Naive thymus-derived CD4-positive, alpha-beta T cell (primary cell): ENCODE results near the gene MAP2K3. TPM values are rescaled to one million over a fixed set of nuclear protein-coding genes. Genes with fewer than 3 reads are reported as not detected.

ENCODE experiments used
- ATAC-seq: fragments of 150-1000 bp; cut with Tn5 transposase; 2 replicates; pipeline ENCODE4 v1.10.0; 2021; ENCODE audit warnings: mild to moderate bottlenecking, moderate library complexity
- CTCF ChIA-PET: fragments of 350-600 bp; sonication (Branson Sonifier 250); formaldehyde crosslinking; loops from one replicate; lab custom pipeline; 2021; ENCODE audit warnings: antibody characterized with exemption; lab: Charles Lee
- POLR2A ChIA-PET: fragments of 350-600 bp; sonication (Branson Sonifier 250); formaldehyde crosslinking; loops from one replicate; lab custom pipeline; 2021; ENCODE audit warnings: antibody characterized with exemption, inconsistent platforms; lab: Charles Lee
- DNase-seq, 9 donors: peaks; one replicate each; pipeline versions ENCODE4 v3.0.0 to v3.0.0-alpha.2; 2020 to 2022; ENCODE audit warnings: mixed read lengths in 1 of 9
- H3K27ac ChIP-seq: one replicate; pipeline ENCODE4 v1.7.0; 2013; ENCODE audit warnings: mild to moderate bottlenecking, low read depth, low read length, moderate library complexity
- H3K27me3 ChIP-seq, 2 donors: one replicate each; pipeline ENCODE4 v1.7.0; 2013; ENCODE audit warnings: low read length in 2 of 2, mild to moderate bottlenecking in 2 of 2, moderate library complexity in 2 of 2; ENCODE audit not compliant: control insufficient read depth in 2 of 2, insufficient read depth in 2 of 2
- H3K36me3 ChIP-seq, 3 experiments: 1 replicate in 2 of 3; 2 replicates in 1 of 3; pipeline ENCODE4 v1.7.0; 2013; ENCODE audit warnings: low read length in 3 of 3, mild to moderate bottlenecking in 3 of 3, moderate library complexity in 1 of 3; ENCODE audit not compliant: insufficient read depth in 3 of 3, control insufficient read depth in 2 of 3
- H3K4me1 ChIP-seq, 2 donors: one replicate each; pipeline ENCODE4 v1.7.0; 2013; ENCODE audit warnings: low read length in 2 of 2, mild to moderate bottlenecking in 2 of 2, moderate library complexity in 1 of 2; ENCODE audit not compliant: control insufficient read depth in 2 of 2, insufficient read depth in 2 of 2
- H3K4me3 ChIP-seq: 2 replicates; pipeline ENCODE4 v1.7.0; 2013; ENCODE audit warnings: mild to moderate bottlenecking, low read length
- H3K9me3 ChIP-seq, 3 experiments: 1 replicate in 2 of 3; 2 replicates in 1 of 3; pipeline ENCODE4 v1.7.0; 2013; ENCODE audit warnings: low read length in 3 of 3; ENCODE audit not compliant: control insufficient read depth in 2 of 3
- H3K27ac Mint-ChIP-seq, 9 donors: one replicate each; pipeline ENCODE4 v1.8.0; 2020 to 2022; ENCODE audit warnings: mixed read lengths in 9 of 9, mild to moderate bottlenecking in 8 of 9, moderate library complexity in 5 of 9, inconsistent platforms in 2 of 9
- H3K27me3 Mint-ChIP-seq, 5 donors: one replicate each; pipeline ENCODE4 v1.8.0; 2021 to 2022; ENCODE audit warnings: mixed read lengths in 5 of 5, mild to moderate bottlenecking in 1 of 5
- H3K36me3 Mint-ChIP-seq, 5 donors: one replicate each; pipeline ENCODE4 v1.8.0; 2020 to 2022; ENCODE audit warnings: mixed read lengths in 5 of 5, mild to moderate bottlenecking in 3 of 5, inconsistent platforms in 1 of 5
- H3K4me1 Mint-ChIP-seq, 7 donors: one replicate each; pipeline ENCODE4 v1.8.0; 2020 to 2022; ENCODE audit warnings: mixed read lengths in 7 of 7, mild to moderate bottlenecking in 3 of 7, inconsistent platforms in 1 of 7
- H3K4me3 Mint-ChIP-seq, 10 donors: one replicate each; pipeline ENCODE4 v1.8.0; 2020 to 2022; ENCODE audit warnings: mild to moderate bottlenecking in 10 of 10, mixed read lengths in 10 of 10, moderate library complexity in 6 of 10, inconsistent platforms in 2 of 10
- H3K9me3 Mint-ChIP-seq, 11 donors: one replicate each; pipeline ENCODE4 v1.8.0; 2020 to 2022; ENCODE audit warnings: mixed read lengths in 11 of 11, mild to moderate bottlenecking in 4 of 11, inconsistent platforms in 1 of 11, moderate library complexity in 1 of 11
- intact Hi-C, 2 donors: fragments of 100-400 bp; cut with micrococcal nuclease; formaldehyde crosslinking; loops; one replicate each; pipeline ENCODE4 v1.15.1; 2023
- polyA plus RNA-seq, 2 donors: library from polyadenylated mRNA; unstranded; fragments of 300-500 nt; fragmentation: Illumina TruSeq; gene quantifications; one replicate each; pipeline ENCODE4 v1.2.3, GENCODE V29; 2021
- total RNA-seq, 6 experiments: library from RNA in 5 of 6; stranded (reverse) in 5 of 6; gene quantifications; 1 replicate in 5 of 6; 2 replicates in 1 of 6; pipeline ENCODE4 v1.2.3 and lab custom pipeline; 2021 to 2026

MAP2K3 gene
- total RNA-seq (100 to 1,000 TPM in 1 of 5 experiments, 10 to 100 TPM in 4; 37.5 to 127 (median 39.2) TPM), polyA plus RNA-seq (10 to 100 TPM; 47.7 to 76.7 TPM), total RNA-seq (lab: John Stamatoyannopoulos, UW) (29.3 reads per million, percentile 59 among the genes with 10 or more reads in this experiment)

DNA sequence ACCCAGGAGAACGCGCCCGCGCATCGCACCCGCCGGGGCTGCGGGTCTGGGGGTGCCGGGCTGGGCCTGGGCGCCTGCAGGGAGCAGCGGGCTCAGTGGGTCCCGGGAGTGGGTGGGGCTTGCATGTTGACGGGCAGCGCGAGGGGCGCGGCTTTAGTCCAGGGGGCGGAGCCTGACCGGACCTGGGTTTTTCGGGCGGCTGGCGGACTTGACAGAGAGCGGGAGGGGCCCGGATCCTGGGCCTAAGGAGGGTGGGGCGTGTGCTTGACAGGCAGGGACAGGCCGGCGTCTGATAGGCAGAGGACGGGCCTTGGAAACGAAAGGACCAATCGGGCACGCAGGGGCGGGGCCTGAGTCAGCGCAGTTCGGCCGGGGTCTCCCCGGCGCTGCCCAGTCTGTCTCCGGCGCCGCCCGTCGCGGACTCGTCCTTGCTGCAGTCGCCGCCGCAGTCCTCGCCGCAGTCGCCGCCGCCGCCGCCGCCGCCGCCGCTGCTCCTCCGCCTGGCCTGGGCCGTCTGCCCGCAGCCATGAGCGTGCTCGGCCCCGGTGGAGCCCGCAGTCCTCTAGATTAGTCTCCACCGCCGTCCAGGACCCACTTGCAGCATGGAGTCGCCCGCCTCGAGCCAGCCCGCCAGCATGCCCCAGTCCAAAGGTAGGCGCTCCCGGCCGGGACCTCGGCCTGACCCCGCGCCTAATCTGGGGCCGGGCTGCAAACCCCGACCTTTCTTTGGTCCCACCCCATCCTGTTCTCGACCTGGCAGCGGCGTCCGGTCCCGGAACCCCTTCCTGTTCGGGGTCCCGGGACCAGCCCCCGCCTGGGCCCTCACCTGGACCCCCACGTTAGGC is at the start of gene MAP2K3:
Gene MAP2K3, plus strand, starts transcription at position 393 of the 845 bp plus-strand sequence. Its CDS starts 210 bp downstream, at position 603.
- POLR2A ChIA-PET = interaction anchor here (0.5 to 4.0 kb wide), 7 partner anchors 8 to 250 kb away, joined by 3 to 48 read pairs (median 3); partner anchors contain the start of gene USP22

DNA sequence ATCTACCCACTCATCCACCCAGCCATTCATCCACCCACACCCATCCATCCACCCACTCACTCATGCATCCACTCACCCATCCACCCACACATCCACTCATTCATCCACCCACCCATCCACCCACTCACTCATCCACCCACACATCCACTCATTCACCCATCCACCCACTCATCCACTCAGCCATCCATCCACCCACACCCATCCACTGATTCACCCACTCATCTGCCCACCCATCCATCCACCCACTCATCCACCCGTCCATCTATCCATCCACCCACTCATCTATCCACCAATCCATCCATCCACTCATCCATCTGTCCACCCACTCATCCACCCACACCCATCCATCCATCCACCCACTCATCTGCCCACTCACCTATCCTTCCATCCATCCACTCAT is 48.6 kb upstream of the MAP2K3 start:
- no peaks in the 10 kb centered on the region for H3K36me3 ChIP-seq
- Mint-ChIP-seq H3K27ac (peak overlapping the region in 1 of 9 donors; percentile 59), H3K4me3 (no peak overlapping the region), H3K9me3 (peaks cover 0 to 23% (median 9%) of the 10 kb centered on the region in 11 donors), H3K36me3 (peaks cover 0 to 19% (median 10%) of the 10 kb centered on the region in 5 donors), H3K27me3 (no peaks in the 10 kb centered on the region), H3K4me1 (peaks cover 0 to 8% (median 0%) of the 10 kb centered on the region in 7 donors)
- intact Hi-C loops = no loop called here
- ATAC-seq (no peak), DNase-seq (no peak)
- H3K9me3 ChIP-seq = no peaks in the 10 kb centered on the region
- H3K4me1 ChIP-seq = no peaks in the 10 kb centered on the region
- no peak overlapping the region for H3K27ac ChIP-seq
- H3K4me3 ChIP-seq = no peak overlapping the region
- ChIA-PET CTCF (no interaction called here), POLR2A (no interaction called here)
- H3K27me3 ChIP-seq = no peaks in the 10 kb centered on the region

More for the DNA sequence above, at the start of gene MAP2K3:
- ATAC-seq (peak; percentile 78), DNase-seq (peak; percentile 79 to 98 (median 84))
- H3K9me3 Mint-ChIP-seq = no peaks in the 10 kb centered on the region
- H3K4me3 ChIP-seq = peak within 1 kb of the TSS; percentile 90
- CTCF ChIA-PET = interaction anchor here (1.3 kb wide), 1 partner anchor 9 kb away, joined by 4 read pairs; no protein-coding TSS in a partner anchor
- peaks cover 32 to 57% (median 52%) of the 10 kb centered on the region in 7 donors for H3K4me1 Mint-ChIP-seq
- intact Hi-C loops = loop anchor here (1.0 to 10.0 kb wide), 13 partner anchors 9 to 1130 kb away; partner anchors contain the start of genes DHRS7B (in 2 of the 2), NATD1 (in 2 of the 2), TMEM11 (in 2 of the 2) and USP22 (in 2 of the 2)
- peaks cover 0 to 13% (median 0%) of the 10 kb centered on the region in 5 donors for H3K36me3 Mint-ChIP-seq
- no peaks in the 10 kb centered on the region for H3K9me3 ChIP-seq
- no peaks in the 10 kb centered on the region for H3K36me3 ChIP-seq
- peak within 1 kb of the TSS; percentile 88 to 99 (median 96) for H3K4me3 Mint-ChIP-seq
- H3K27me3 ChIP-seq = no peaks in the 10 kb centered on the region
- no peaks in the 10 kb centered on the region for H3K27me3 Mint-ChIP-seq
- peaks cover 39 to 40% of the 10 kb centered on the region in 2 donors for H3K4me1 ChIP-seq
- peak within 1 kb of the TSS; percentile 88 to 97 (median 96) for H3K27ac Mint-ChIP-seq
- H3K27ac ChIP-seq = peak within 1 kb of the TSS; percentile 78

DNA sequence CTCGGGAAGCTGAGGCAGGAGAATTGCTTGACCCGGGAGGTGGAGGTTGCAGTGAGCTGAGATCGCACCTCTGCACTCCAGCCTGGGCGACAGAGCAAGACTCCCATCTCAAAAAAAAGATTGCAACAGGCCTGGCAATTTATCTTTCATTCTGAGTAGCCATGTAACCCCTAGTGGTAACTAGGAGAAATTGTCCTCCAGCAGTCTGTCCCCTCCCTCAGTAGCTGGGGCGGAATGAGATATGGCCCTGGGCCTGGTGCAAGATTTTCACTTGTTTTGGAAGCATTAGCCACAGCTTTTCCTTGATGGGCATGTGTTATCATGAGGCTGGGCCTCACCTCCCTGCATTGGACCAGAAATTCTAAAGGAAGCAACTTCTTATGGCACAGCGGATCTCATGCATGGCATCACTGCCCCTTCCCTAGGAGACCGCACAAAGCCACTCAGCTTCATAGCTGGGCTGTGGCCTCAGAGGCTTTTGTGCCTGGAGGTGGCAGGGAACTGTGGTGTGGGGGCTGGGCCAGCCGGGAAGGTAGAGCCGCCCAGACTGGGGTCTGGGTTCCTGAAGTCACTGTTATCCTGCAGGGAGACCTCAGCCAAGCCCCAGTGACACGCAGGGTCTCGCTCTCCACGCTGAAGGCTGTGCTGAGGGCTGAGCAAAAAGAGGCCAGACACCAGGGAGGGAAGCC is 44.7 kb upstream of the MAP2K3 start:
- H3K27ac Mint-ChIP-seq = no peak overlapping the region
- no peak overlapping the region for H3K4me3 Mint-ChIP-seq
- H3K4me1 Mint-ChIP-seq = peaks cover 0 to 10% (median 1%) of the 10 kb centered on the region in 7 donors
- Histone ChIP-seq H3K27me3 (no peaks in the 10 kb centered on the region), H3K4me3 (no peak overlapping the region), H3K4me1 (no peaks in the 10 kb centered on the region), H3K9me3 (no peaks in the 10 kb centered on the region), H3K27ac (no peak overlapping the region), H3K36me3 (peaks cover 0 to 19% (median 0%) of the 10 kb centered on the region in 3 experiments)
- DNase-seq (no peak), ATAC-seq (peak; percentile 62)
- H3K9me3 Mint-ChIP-seq = peaks cover 0 to 9% (median 0%) of the 10 kb centered on the region in 11 donors
- ChIA-PET POLR2A (no interaction called here), CTCF (no interaction called here)
- H3K27me3 Mint-ChIP-seq = no peaks in the 10 kb centered on the region
- intact Hi-C loops = no loop called here
- peaks cover 0 to 5% (median 0%) of the 10 kb centered on the region in 5 donors for H3K36me3 Mint-ChIP-seq

DNA sequence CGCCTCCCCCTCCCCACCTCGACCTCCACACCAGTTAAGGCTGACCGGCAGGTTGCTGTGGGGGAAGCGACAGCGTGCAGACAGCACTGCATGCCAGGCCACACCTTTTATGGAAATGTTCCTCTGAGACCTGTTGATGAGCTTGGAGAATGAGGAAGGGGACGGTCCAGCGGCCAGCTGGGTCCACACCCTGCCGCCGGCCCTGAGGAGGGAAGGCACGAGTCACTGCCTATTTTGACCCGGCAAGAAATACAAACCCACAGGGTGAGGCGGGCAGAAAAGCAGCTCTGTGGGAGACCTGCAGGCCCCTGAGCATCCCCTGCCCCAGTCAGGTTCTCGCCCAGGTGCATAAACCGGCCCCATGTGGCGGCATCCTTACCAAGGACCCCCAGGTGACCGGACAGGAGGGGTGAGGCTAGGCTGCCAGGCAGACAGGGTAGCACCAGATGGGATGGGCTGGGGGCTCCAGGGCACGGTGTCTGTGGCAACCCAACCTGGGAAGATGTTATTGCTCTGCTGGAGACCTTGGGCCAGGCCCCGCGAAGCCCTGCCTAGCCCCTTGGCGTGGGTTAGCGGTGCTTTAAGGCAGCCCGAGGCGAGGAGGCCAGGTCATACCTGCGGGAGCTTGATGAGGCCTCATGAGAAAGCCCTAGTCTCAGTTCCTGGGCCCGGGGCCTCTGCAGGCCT is 44.0 kb upstream of the MAP2K3 start:
- peaks cover 0 to 19% (median 0%) of the 10 kb centered on the region in 3 experiments for H3K36me3 ChIP-seq
- H3K4me3 ChIP-seq = no peak overlapping the region
- intact Hi-C loops = no loop called here
- H3K27ac Mint-ChIP-seq = no peak overlapping the region
- no peaks in the 10 kb centered on the region for H3K27me3 ChIP-seq
- no peak overlapping the region for H3K27ac ChIP-seq
- no peak for ATAC-seq
- no peak for DNase-seq
- no peaks in the 10 kb centered on the region for H3K4me1 ChIP-seq
- ChIA-PET CTCF (no interaction called here), POLR2A (no interaction called here)
- H3K9me3 Mint-ChIP-seq = peaks cover 0 to 7% (median 0%) of the 10 kb centered on the region in 11 donors
- H3K27me3 Mint-ChIP-seq = no peaks in the 10 kb centered on the region
- H3K4me3 Mint-ChIP-seq = no peak overlapping the region
- H3K4me1 Mint-ChIP-seq = peaks cover 0 to 9% (median 2%) of the 10 kb centered on the region in 7 donors
- no peaks in the 10 kb centered on the region for H3K9me3 ChIP-seq
- H3K36me3 Mint-ChIP-seq = peaks cover 0 to 3% (median 0%) of the 10 kb centered on the region in 5 donors

DNA sequence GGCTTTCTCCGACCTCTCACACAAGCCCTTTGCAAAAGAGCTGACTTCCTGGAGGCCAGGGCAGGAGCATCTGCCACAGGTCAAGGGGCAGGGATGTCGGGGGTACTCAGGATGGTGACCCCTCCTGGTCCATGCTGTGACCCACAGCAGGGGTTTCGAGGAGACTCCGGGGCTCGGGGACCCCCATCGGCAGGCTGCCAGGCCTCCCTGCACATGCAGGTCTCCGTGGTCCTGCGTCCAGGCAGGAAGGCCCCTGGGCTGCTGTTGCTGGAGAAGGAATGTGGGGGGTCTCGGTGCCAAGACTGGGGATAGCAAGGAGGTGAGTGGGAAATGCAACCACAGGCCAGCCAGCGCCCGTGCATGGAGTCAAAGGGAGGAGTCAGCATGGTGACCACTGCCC is 42.9 kb upstream of the MAP2K3 start:
- ChIA-PET POLR2A (no interaction called here), CTCF (no interaction called here)
- Histone ChIP-seq H3K4me3 (no peak overlapping the region), H3K4me1 (no peaks in the 10 kb centered on the region), H3K27me3 (no peaks in the 10 kb centered on the region), H3K9me3 (no peaks in the 10 kb centered on the region), H3K27ac (no peak overlapping the region), H3K36me3 (peaks cover 0 to 19% (median 0%) of the 10 kb centered on the region in 3 experiments)
- Mint-ChIP-seq H3K27me3 (no peaks in the 10 kb centered on the region), H3K4me3 (no peak overlapping the region), H3K27ac (no peak overlapping the region), H3K9me3 (no peaks in the 10 kb centered on the region), H3K36me3 (no peaks in the 10 kb centered on the region), H3K4me1 (peaks cover 0 to 12% (median 8%) of the 10 kb centered on the region in 7 donors)
- intact Hi-C loops = no loop called here
- no peak for DNase-seq
- ATAC-seq = no peak
